Ishikawa (cell line): ENCODE data around the gene DCC.

ENCODE experiments used
- CEBPB ChIP-seq: IDR thresholded peaks from 2 replicates; pipeline ENCODE4 v1.6.1; 2012
- CREB1 ChIP-seq: IDR thresholded peaks from 2 replicates; pipeline ENCODE4 v1.6.1; 2012; ENCODE audit warnings: low read depth
- EGR1 ChIP-seq: IDR thresholded peaks from 2 replicates; pipeline ENCODE4 v1.6.1; 2012
- EP300 ChIP-seq: IDR thresholded peaks from 2 replicates; pipeline ENCODE4 v1.6.1; 2012; ENCODE audit warnings: borderline replicate concordance
- FOXM1 ChIP-seq: IDR thresholded peaks from 2 replicates; pipeline ENCODE4 v1.6.1; 2012; ENCODE audit warnings: low read depth, borderline replicate concordance
- MAX ChIP-seq: IDR thresholded peaks from 2 replicates; pipeline ENCODE4 v1.6.1; 2012
- NFIC ChIP-seq: IDR thresholded peaks from 2 replicates; pipeline ENCODE4 v1.6.1; 2012
- RAD21 ChIP-seq: IDR thresholded peaks from 2 replicates; pipeline ENCODE4 v1.6.1; 2012; ENCODE audit warnings: low read depth
- REST ChIP-seq: IDR thresholded peaks from 2 replicates; pipeline ENCODE4 v1.6.1; 2012; ENCODE audit warnings: low read depth, mild to moderate bottlenecking
- TAF1 ChIP-seq: IDR thresholded peaks from 2 replicates; pipeline ENCODE4 v1.6.1; 2012; ENCODE audit warnings: low read depth, mild to moderate bottlenecking
- TCF12 ChIP-seq: IDR thresholded peaks from 2 replicates; pipeline ENCODE4 v1.6.1; 2012; ENCODE audit warnings: low read depth
- TEAD4 ChIP-seq: IDR thresholded peaks from 2 replicates; pipeline ENCODE4 v1.6.1; 2012
- YY1 ChIP-seq: IDR thresholded peaks from 2 replicates; pipeline ENCODE4 v1.6.1; 2012; ENCODE audit warnings: low read depth
- ZBTB7A ChIP-seq: IDR thresholded peaks from 2 replicates; pipeline ENCODE4 v1.6.1; 2012; ENCODE audit warnings: low read depth
- TF ChIP-seq, protein P1 (sequence below): IDR thresholded peaks from 2 replicates; pipeline ENCODE4 v1.6.1; 2012

Gene DCC

GRCh38 chr18:53115876-53116585, 776.0 kb downstream of the DCC start:
- no peak for TF ChIP-seq CREB1
- TF ChIP-seq MAX, result no peak
- TF ChIP-seq ZBTB7A, result no peak

GRCh38 chr18:53117851-53118250, 777.9 kb downstream of the DCC start:
- TF ChIP-seq RAD21 (no peak), TEAD4 (no peak), CEBPB (no peak)

DNA sequence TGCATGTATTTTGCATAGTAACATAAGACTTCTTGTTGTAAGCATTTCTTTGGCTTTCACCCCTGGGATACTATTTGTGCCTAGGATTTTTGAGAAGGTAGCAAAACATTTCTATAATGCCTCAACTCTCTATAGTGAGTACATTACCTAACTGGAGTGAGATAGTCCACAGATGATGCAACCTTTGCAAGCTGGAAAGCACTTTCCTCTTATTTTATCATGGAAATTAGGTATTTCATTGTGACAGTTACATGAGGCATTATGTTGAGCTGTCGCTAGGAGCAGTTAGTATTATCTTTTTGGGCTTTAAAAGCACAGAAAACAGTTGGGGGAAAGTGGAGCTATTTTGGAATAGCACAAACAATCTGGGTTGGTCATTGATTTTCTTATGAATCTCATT, 786.2 kb downstream of the DCC start:
- TF ChIP-seq ZBTB7A, result no peak

DNA sequence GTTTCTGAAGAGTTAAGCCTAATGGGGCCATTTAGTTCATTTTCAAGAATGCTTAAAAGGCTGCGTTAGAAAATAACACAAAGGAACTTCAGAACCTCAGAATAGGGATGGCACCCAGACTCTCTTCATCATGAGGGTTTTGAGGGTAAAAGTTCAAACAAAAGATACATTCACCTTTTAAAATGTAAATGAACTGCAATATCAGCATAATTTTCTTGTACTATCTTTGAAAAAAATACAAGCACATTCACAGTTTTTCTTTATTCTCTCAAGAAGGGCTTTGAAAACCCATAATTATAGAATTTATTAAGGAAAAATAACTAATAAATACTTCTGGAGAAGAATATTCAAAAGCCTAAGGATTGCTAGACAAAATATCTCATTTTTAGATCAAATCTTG, 791.0 kb downstream of the DCC start:
- no peak for TF ChIP-seq REST
- TF ChIP-seq CEBPB, result no peak
- no peak for TF ChIP-seq NFIC
- TF ChIP-seq EP300, result no peak
- TF ChIP-seq, protein P1, sequence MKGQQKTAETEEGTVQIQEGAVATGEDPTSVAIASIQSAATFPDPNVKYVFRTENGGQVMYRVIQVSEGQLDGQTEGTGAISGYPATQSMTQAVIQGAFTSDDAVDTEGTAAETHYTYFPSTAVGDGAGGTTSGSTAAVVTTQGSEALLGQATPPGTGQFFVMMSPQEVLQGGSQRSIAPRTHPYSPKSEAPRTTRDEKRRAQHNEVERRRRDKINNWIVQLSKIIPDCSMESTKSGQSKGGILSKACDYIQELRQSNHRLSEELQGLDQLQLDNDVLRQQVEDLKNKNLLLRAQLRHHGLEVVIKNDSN, result no peak
- TF ChIP-seq RAD21, result no peak
- no peak for TF ChIP-seq YY1
- no peak for TF ChIP-seq ZBTB7A
- no peak for TF ChIP-seq EGR1
- no peak for TF ChIP-seq TEAD4
- TF ChIP-seq TCF12, result no peak
- no peak for TF ChIP-seq MAX
- no peak for TF ChIP-seq FOXM1
- TF ChIP-seq TAF1, result no peak
- TF ChIP-seq CREB1, result no peak

GRCh38 chr18:53134711-53135110, 794.7 kb downstream of the DCC start:
- TF ChIP-seq MAX, result no peak
- TF ChIP-seq FOXM1, result no peak
- no peak for TF ChIP-seq ZBTB7A
- TF ChIP-seq CREB1, result no peak
- TF ChIP-seq NFIC, result no peak

GRCh38 chr18:53135654-53136053, 795.7 kb downstream of the DCC start:
- TF ChIP-seq RAD21, result no peak
- no peak for TF ChIP-seq YY1
- no peak for TF ChIP-seq NFIC
- TF ChIP-seq EP300, result no peak
- no peak for TF ChIP-seq CEBPB
- no peak for TF ChIP-seq TCF12
- no peak for TF ChIP-seq FOXM1
- no peak for TF ChIP-seq EGR1
- no peak for TF ChIP-seq TAF1
- no peak for TF ChIP-seq REST
- no peak for TF ChIP-seq MAX
- TF ChIP-seq, protein P1, result no peak
- no peak for TF ChIP-seq TEAD4
- no peak for TF ChIP-seq ZBTB7A
- no peak for TF ChIP-seq CREB1
